HEK293 (cell line): Measurements from ENCODE around the gene GINS1.

Experiments used
- CTCF ChIP-seq: fragments of 450-650 bp; formaldehyde crosslinking; IDR thresholded peaks from 2 replicates; pipeline ENCODE4 v1.5.1; 2016; ENCODE audit warnings: missing biosample characterization, missing genetic modification characterization
- ZBTB17 ChIP-seq: fragments of 450-650 bp; formaldehyde crosslinking; IDR thresholded peaks from 2 replicates; pipeline ENCODE4 v1.5.1; 2016; ENCODE audit warnings: missing biosample characterization, missing genetic modification characterization
- ZBTB8A ChIP-seq: fragments of 450-650 bp; formaldehyde crosslinking; IDR thresholded peaks from 2 replicates; pipeline ENCODE4 v1.5.1; 2016; ENCODE audit warnings: missing biosample characterization, missing genetic modification characterization
- ZNF121 ChIP-seq: fragments of 450-650 bp; formaldehyde crosslinking; IDR thresholded peaks from 2 replicates; pipeline ENCODE4 v1.5.1; 2016; ENCODE audit warnings: missing biosample characterization, missing genetic modification characterization
- ZNF16 ChIP-seq: fragments of 450-650 bp; formaldehyde crosslinking; IDR thresholded peaks from 2 replicates; pipeline ENCODE4 v1.5.1; 2016; ENCODE audit warnings: low read depth, missing biosample characterization, missing genetic modification characterization
- ZNF274 ChIP-seq, 2 experiments: fragments of 200-500 bp in 1 of 2; fragments of 450-650 bp in 1 of 2; sonication (Bioruptor generic) in 1 of 2; formaldehyde crosslinking in 1 of 2; IDR thresholded peaks; 2 replicates each; pipeline versions ENCODE4 v1.5.1 to v1.6.1; 2014 to 2016; ENCODE audit warnings: borderline replicate concordance in 1 of 2, inconsistent platforms in 1 of 2, low read length in 1 of 2, missing biosample characterization in 1 of 2, missing genetic modification characterization in 1 of 2
- ZNF292 ChIP-seq: fragments of 450-650 bp; formaldehyde crosslinking; IDR thresholded peaks from 2 replicates; pipeline ENCODE4 v1.5.1; 2016; ENCODE audit warnings: low read depth, missing biosample characterization, missing genetic modification characterization, borderline replicate concordance
- ZNF324 ChIP-seq: fragments of 450-650 bp; formaldehyde crosslinking; IDR thresholded peaks from 2 replicates; pipeline ENCODE4 v1.5.1; 2016; ENCODE audit warnings: missing biosample characterization, missing genetic modification characterization
- ZNF501 ChIP-seq: fragments of 450-650 bp; formaldehyde crosslinking; IDR thresholded peaks from 2 replicates; pipeline ENCODE4 v1.5.1; 2016; ENCODE audit warnings: missing biosample characterization, missing genetic modification characterization

GRCh38 chr20:25394276-25394675, 13.2 kb upstream of the GINS1 start:
- TF ChIP-seq ZNF501 (no peak), ZBTB8A (no peak), CTCF (tag by site-specific recombination) (no peak), ZNF121 (tag by site-specific recombination) (no peak), ZNF16 (tag by site-specific recombination) (no peak), ZBTB17 (tag by site-specific recombination) (no peak), ZNF324 (tag by site-specific recombination) (no peak), ZNF292 (tag by site-specific recombination) (no peak), ZNF274 (IDR thresholded peaks at IDR 0.05; ENCODE audit: low read length) (no peak), ZNF274 (tag by site-specific recombination; IDR thresholded peaks at IDR 0.05; ENCODE audit: borderline replicate concordance) (no peak)
